H9 (cell line): ENCODE results near the gene NFASC. TPM values are rescaled to one million over a fixed set of nuclear protein-coding genes. Genes with fewer than 3 reads are reported as not detected.

Experiments
- DNase-seq: peaks from one replicate; pipeline ENCODE4 v3.0.0-alpha.2; 2017
- H2AFZ ChIP-seq: one replicate; pipeline ENCODE4 v1.6.1; 2013; ENCODE audit warnings: mild to moderate bottlenecking, low read length, control low read depth, moderate library complexity
- H2AK5ac ChIP-seq: 2 replicates; pipeline ENCODE4 v1.6.1; 2013; ENCODE audit warnings: low read length, control low read depth, mixed read lengths; ENCODE audit not compliant: insufficient read length
- H2BK120ac ChIP-seq: one replicate; pipeline ENCODE4 v1.6.1; 2013; ENCODE audit warnings: low read depth, mild to moderate bottlenecking, low read length, control low read depth, inconsistent platforms; ENCODE audit not compliant: poor library complexity, severe bottlenecking
- H2BK12ac ChIP-seq: 2 replicates; pipeline ENCODE4 v1.6.1; 2013; ENCODE audit warnings: low read length, control low read depth, mixed read lengths, low read depth; ENCODE audit not compliant: insufficient read length
- H2BK15ac ChIP-seq: 2 replicates; pipeline ENCODE4 v1.6.1; 2013; ENCODE audit warnings: low read depth, low read length, control low read depth
- H2BK20ac ChIP-seq: one replicate; pipeline ENCODE4 v1.6.1; 2013; ENCODE audit warnings: low read depth, mild to moderate bottlenecking, low read length, control low read depth, inconsistent platforms; ENCODE audit not compliant: poor library complexity, severe bottlenecking
- H2BK5ac ChIP-seq: 2 replicates; pipeline ENCODE4 v1.6.1; 2013; ENCODE audit warnings: low read length, control low read depth, mixed read lengths; ENCODE audit not compliant: insufficient read length
- H3K14ac ChIP-seq: 2 replicates; pipeline ENCODE4 v1.6.1; 2013; ENCODE audit warnings: low read length, control low read depth; ENCODE audit not compliant: insufficient read depth
- H3K18ac ChIP-seq: 2 replicates; pipeline ENCODE4 v1.6.1; 2013; ENCODE audit warnings: low read depth, mild to moderate bottlenecking, mixed read lengths, low read length, control low read depth; ENCODE audit not compliant: insufficient read length
- H3K23ac ChIP-seq: 2 replicates; pipeline ENCODE4 v1.6.1; 2013; ENCODE audit warnings: low read length, control low read depth, mixed read lengths, low read depth; ENCODE audit not compliant: insufficient read length
- H3K23me2 ChIP-seq: 2 replicates; pipeline ENCODE4 v1.6.1; 2013; ENCODE audit warnings: low read depth, mild to moderate bottlenecking, mixed read lengths, low read length, control low read depth; ENCODE audit not compliant: insufficient read length, poor library complexity, severe bottlenecking
- H3K27ac ChIP-seq: 2 replicates; pipeline ENCODE4 v1.5.1; 2013; ENCODE audit warnings: low read length, control low read depth, mixed read lengths, low read depth; ENCODE audit not compliant: insufficient read length
- H3K27me3 ChIP-seq: 2 replicates; pipeline ENCODE4 v1.6.1; 2013; ENCODE audit warnings: low read length, control low read depth, inconsistent platforms; ENCODE audit not compliant: insufficient read depth
- H3K4ac ChIP-seq: 2 replicates; pipeline ENCODE4 v1.6.1; 2013; ENCODE audit warnings: low read depth, mild to moderate bottlenecking, control low read depth, inconsistent platforms, low read length, moderate library complexity
- H3K4me1 ChIP-seq: 2 replicates; pipeline ENCODE4 v1.6.1; 2013; ENCODE audit warnings: low read length, control low read depth, inconsistent platforms; ENCODE audit not compliant: insufficient read depth
- H3K4me2 ChIP-seq: 2 replicates; pipeline ENCODE4 v1.6.1; 2013; ENCODE audit warnings: low read length, control low read depth, mixed read lengths; ENCODE audit not compliant: insufficient read length, insufficient read depth
- H3K56ac ChIP-seq: 2 replicates; pipeline ENCODE4 v1.6.1; 2013; ENCODE audit warnings: low read depth, mild to moderate bottlenecking, mixed read lengths, low read length, control low read depth; ENCODE audit not compliant: insufficient read length
- H3K79me1 ChIP-seq: 2 replicates; pipeline ENCODE4 v1.6.1; 2013; ENCODE audit warnings: low read depth, mild to moderate bottlenecking, moderate library complexity, low read length, control low read depth, inconsistent platforms; ENCODE audit not compliant: insufficient read depth, poor library complexity, severe bottlenecking
- H3K79me2 ChIP-seq: 2 replicates; pipeline ENCODE4 v1.6.1; 2013; ENCODE audit warnings: low read length, control low read depth, inconsistent platforms; ENCODE audit not compliant: insufficient read depth
- H3K9ac ChIP-seq: 2 replicates; pipeline ENCODE4 v1.6.1; 2013; ENCODE audit warnings: low read length, control low read depth, mixed read lengths; ENCODE audit not compliant: insufficient read length; ENCODE audit errors: extremely low read depth
- H3K9me3 ChIP-seq: one replicate; pipeline ENCODE4 v1.6.1; 2013; ENCODE audit warnings: low read depth, low read length, inconsistent platforms; ENCODE audit not compliant: control insufficient read depth
- H3T11ph ChIP-seq: one replicate; pipeline ENCODE4 v1.6.1; 2013; ENCODE audit warnings: mild to moderate bottlenecking, low read length, control low read depth, inconsistent platforms
- H4K20me1 ChIP-seq: one replicate; pipeline ENCODE4 v1.6.1; 2013; ENCODE audit not compliant: control insufficient read depth, insufficient read length, insufficient read depth
- H4K5ac ChIP-seq: 2 replicates; pipeline ENCODE4 v1.6.1; 2013; ENCODE audit warnings: low read depth, mild to moderate bottlenecking, mixed read lengths, low read length, control low read depth; ENCODE audit not compliant: insufficient read length
- H4K8ac ChIP-seq: replicated peaks from 2 replicates; pipeline ENCODE4 v1.6.1; 2013; ENCODE audit warnings: low read length, control low read depth, mixed read lengths, low read depth; ENCODE audit not compliant: insufficient read length
- H4K91ac ChIP-seq: 2 replicates; pipeline ENCODE4 v1.6.1; 2013; ENCODE audit warnings: low read depth, mild to moderate bottlenecking, moderate library complexity, mixed read lengths, low read length, control low read depth; ENCODE audit not compliant: insufficient read length
- H3K27ac Mint-ChIP-seq, 3 experiments: 2 replicates in 2 of 3; 3 replicates in 1 of 3; pipeline ENCODE4 v1.8.0; 2020 to 2021; ENCODE audit warnings: mixed read lengths in 3 of 3, mild to moderate bottlenecking in 1 of 3, moderate library complexity in 1 of 3
- H3K27me3 Mint-ChIP-seq: 2 replicates; pipeline ENCODE4 v1.8.0; 2021; ENCODE audit warnings: low read depth, mild to moderate bottlenecking, moderate library complexity, mixed read lengths
- H3K36me3 Mint-ChIP-seq, 3 experiments: 2 replicates in 2 of 3; 3 replicates in 1 of 3; pipeline ENCODE4 v1.8.0; 2020 to 2021; ENCODE audit warnings: low read depth in 3 of 3, mixed read lengths in 3 of 3; ENCODE audit not compliant: insufficient read depth in 1 of 3
- H3K4me1 Mint-ChIP-seq, 2 experiments: 2 replicates each; pipeline ENCODE4 v1.8.0; 2020; ENCODE audit warnings: mixed read lengths in 2 of 2
- H3K4me3 Mint-ChIP-seq, 2 experiments: 2 replicates in 1 of 2; 3 replicates in 1 of 2; pipeline ENCODE4 v1.8.0; 2020 to 2021; ENCODE audit warnings: mild to moderate bottlenecking in 2 of 2, mixed read lengths in 2 of 2, moderate library complexity in 1 of 2
- H3K9me3 Mint-ChIP-seq, 2 experiments: 2 replicates in 1 of 2; 3 replicates in 1 of 2; pipeline ENCODE4 v1.8.0; 2020; ENCODE audit warnings: mild to moderate bottlenecking in 2 of 2, mixed read lengths in 2 of 2, moderate library complexity in 1 of 2
- CTCF ChIP-seq: fragments of 200-600 bp; sonication (generic); conservative IDR thresholded peaks from 3 replicates; pipeline ENCODE4 v1.8.0; 2021; ENCODE audit warnings: antibody characterized with exemption, mild to moderate bottlenecking
- WGBS: extraction: QIAGEN DNeasy Blood & Tissue Kit; methylation state at CpG from one replicate; pipeline ENCODE4 v1.1.7; 2013; ENCODE audit warnings: missing lambda C conversion rate, low lambda C conversion rate, mixed read lengths; ENCODE audit not compliant: insufficient read length; ENCODE audit errors: extremely low coverage; 5-methylcytosine and 5-hydroxymethylcytosine counted together
- total RNA-seq: library from RNA; stranded (reverse); gene quantifications from 2 replicates; pipeline ENCODE4 v1.2.1, GENCODE V29; 2021

Gene NFASC
- total RNA-seq, 1 experiment from 2014 or later = 5.0 TPM

DNA sequence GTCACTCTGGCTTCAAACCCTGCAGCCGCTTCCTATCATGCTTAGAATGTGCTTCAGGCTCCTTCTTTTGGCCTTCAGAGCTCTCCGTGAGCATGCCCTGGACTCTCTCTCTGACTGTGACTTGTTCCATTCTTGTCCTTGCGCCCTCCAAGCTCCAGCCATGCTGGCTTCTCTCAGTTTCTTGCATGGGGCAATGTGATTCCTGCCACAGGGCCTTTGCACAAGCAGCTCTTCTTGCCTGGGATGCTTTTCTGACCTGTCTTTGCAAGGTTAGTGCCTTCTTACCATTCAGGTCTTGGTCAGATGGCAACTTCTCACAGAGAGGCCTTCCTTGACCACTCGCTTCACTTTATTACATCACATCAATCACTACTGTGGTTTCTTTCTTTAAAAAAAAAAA, 66.1 kb downstream of the NFASC start:
- WGBS = no CpG with 5 or more reads among the region's 4 CpGs
- Histone ChIP-seq H3K27me3 (no peaks in the 10 kb centered on the region), H3K18ac (no peak overlapping the region), H4K91ac (no peak overlapping the region), H3K56ac (no peak overlapping the region), H3T11ph (no peak overlapping the region), H3K23ac (no peak overlapping the region), H3K27ac (no peak overlapping the region), H4K8ac (no peak overlapping the region), H2BK20ac (no peak overlapping the region), H3K23me2 (no peaks in the 10 kb centered on the region), H4K5ac (no peak overlapping the region), H3K4me1 (no peaks in the 10 kb centered on the region), H3K79me2 (no peaks in the 10 kb centered on the region), H2BK5ac (no peak overlapping the region), H3K79me1 (no peaks in the 10 kb centered on the region), H3K9me3 (no peaks in the 10 kb centered on the region), H4K20me1 (no peaks in the 10 kb centered on the region), H3K4ac (no peak overlapping the region), H2AK5ac (no peak overlapping the region), H2AFZ (no peak overlapping the region), H3K4me2 (no peak overlapping the region), H2BK120ac (no peak overlapping the region), H3K9ac (no peak overlapping the region), H3K14ac (no peak overlapping the region), H2BK12ac (no peak overlapping the region), H2BK15ac (no peak overlapping the region)
- Mint-ChIP-seq H3K36me3 (no peaks in the 10 kb centered on the region; a peak in 1 of 7 replicates), H3K27me3 (no peaks in the 10 kb centered on the region; the same call in 1 of the 2 replicates), H3K4me1 (peaks cover 2 to 6% of the 10 kb centered on the region in 2 experiments), H3K27ac (no peak overlapping the region), H3K9me3 (no peaks in the 10 kb centered on the region), H3K4me3 (no peak overlapping the region)
- no peak for DNase-seq
- no peak for TF ChIP-seq CTCF
